ENCODE data around the gene TMED7. TPM values are rescaled to one million over a fixed set of nuclear protein-coding genes. Genes with fewer than 3 reads are reported as not detected.
A peak's percentile ranks its signal among the peaks of the same experiment; 100 is the strongest.

TMED7 gene
- total and polyA plus RNA-seq, 3 experiments from 2014 or later: 32.7 to 47.8 (median 47.7) TPM

GRCh38 chr5:115588640-115589039 lies 37.2 kb downstream of the TMED7 start:
- DNase-seq: no peak
- H3K4me1 ChIP-seq (ENCODE audit: insufficient read depth, low read length): no peaks in the 10 kb centered on the region
- Mint-ChIP-seq H3K9me3 (no peaks in the 10 kb centered on the region), H3K4me1 (no peaks in the 10 kb centered on the region), H3K4me3 (no peak overlapping the region), H3K27me3 (no peaks in the 10 kb centered on the region), H3K27ac (no peak overlapping the region), H3K36me3 (no peaks in the 10 kb centered on the region)
- no peaks in the 10 kb centered on the region for H3K27me3 ChIP-seq (ENCODE audit: insufficient read depth, low read length, poor library complexity, severe bottlenecking)
- POLR2A ChIA-PET: no interaction called here
- CTCF ChIA-PET: interaction anchor here (1.9 kb wide), 1 partner anchor 281 kb away, joined by 4 read pairs; no protein-coding TSS in a partner anchor
- H3K27ac ChIP-seq (ENCODE audit: low read depth, low read length): no peak overlapping the region
- H3K4me3 ChIP-seq (ENCODE audit: low read length): no peak overlapping the region
- no peaks in the 10 kb centered on the region for H3K9me3 ChIP-seq (ENCODE audit: low read length)
- H3K36me3 ChIP-seq (ENCODE audit: insufficient read depth, low read length): no peaks in the 10 kb centered on the region

- no peaks in the 10 kb centered on the region for H3K4me1 ChIP-seq (ENCODE audit: insufficient read depth, low read length)
- no peaks in the 10 kb centered on the region for H3K9me3 ChIP-seq (ENCODE audit: low read length)
- peak in 2 of 5 donors; percentile 10 to 21 for DNase-seq
- CTCF ChIA-PET: no interaction called here
- Mint-ChIP-seq H3K4me3 (no peak overlapping the region), H3K9me3 (no peaks in the 10 kb centered on the region), H3K27ac (no peak overlapping the region), H3K27me3 (no peaks in the 10 kb centered on the region), H3K36me3 (peaks cover 0 to 2% (median 0%) of the 10 kb centered on the region in 3 donors), H3K4me1 (no peaks in the 10 kb centered on the region)
- H3K36me3 ChIP-seq (ENCODE audit: insufficient read depth, low read length): no peaks in the 10 kb centered on the region
- POLR2A ChIA-PET: no interaction called here
- no peak overlapping the region for H3K27ac ChIP-seq (ENCODE audit: low read depth, low read length)
- H3K27me3 ChIP-seq (ENCODE audit: insufficient read depth, low read length, poor library complexity, severe bottlenecking): no peaks in the 10 kb centered on the region
- no peak overlapping the region for H3K4me3 ChIP-seq (ENCODE audit: low read length)
Measured at GRCh38 chr5:115586525-115587146, 39.2 kb downstream of the TMED7 start.

GRCh38 chr5:115585265-115585664 lies 40.6 kb downstream of the TMED7 start:
- Histone ChIP-seq H3K27ac (ENCODE audit: low read depth, low read length) (no peak overlapping the region), H3K4me3 (ENCODE audit: low read length) (no peak overlapping the region), H3K4me1 (ENCODE audit: insufficient read depth, low read length) (no peaks in the 10 kb centered on the region), H3K36me3 (ENCODE audit: insufficient read depth, low read length) (no peaks in the 10 kb centered on the region), H3K27me3 (ENCODE audit: insufficient read depth, low read length, poor library complexity, severe bottlenecking) (no peaks in the 10 kb centered on the region), H3K9me3 (ENCODE audit: low read length) (no peaks in the 10 kb centered on the region)
- Mint-ChIP-seq H3K27me3 (no peaks in the 10 kb centered on the region), H3K4me3 (no peak overlapping the region), H3K27ac (no peak overlapping the region), H3K36me3 (peaks cover 0 to 4% (median 0%) of the 10 kb centered on the region in 3 donors), H3K9me3 (no peaks in the 10 kb centered on the region), H3K4me1 (no peaks in the 10 kb centered on the region)
- no peak for DNase-seq
- POLR2A ChIA-PET: no interaction called here
- CTCF ChIA-PET: interaction anchor here (0.6 to 2.0 kb wide), 3 partner anchors 11 to 1931 kb away, joined by 3 to 5 read pairs (median 4); no protein-coding TSS in a partner anchor

- no peak overlapping the region for H3K27ac ChIP-seq (ENCODE audit: low read depth, low read length)
- Mint-ChIP-seq H3K36me3 (peaks cover 0 to 4% (median 0%) of the 10 kb centered on the region in 3 donors), H3K9me3 (no peaks in the 10 kb centered on the region), H3K27me3 (no peaks in the 10 kb centered on the region), H3K4me1 (no peaks in the 10 kb centered on the region), H3K27ac (no peak overlapping the region), H3K4me3 (no peak overlapping the region)
- H3K36me3 ChIP-seq (ENCODE audit: insufficient read depth, low read length): no peaks in the 10 kb centered on the region
- DNase-seq: no peak
- ChIA-PET CTCF (interaction anchor here (0.6 to 2.0 kb wide), 3 partner anchors 10 to 1931 kb away, joined by 3 to 5 read pairs (median 4); no protein-coding TSS in a partner anchor), POLR2A (no interaction called here)
- no peaks in the 10 kb centered on the region for H3K9me3 ChIP-seq (ENCODE audit: low read length)
- H3K4me3 ChIP-seq (ENCODE audit: low read length): no peak overlapping the region
- no peaks in the 10 kb centered on the region for H3K4me1 ChIP-seq (ENCODE audit: insufficient read depth, low read length)
- H3K27me3 ChIP-seq (ENCODE audit: insufficient read depth, low read length, poor library complexity, severe bottlenecking): no peaks in the 10 kb centered on the region
Measured at GRCh38 chr5:115584501-115584900, 41.3 kb downstream of the TMED7 start.

GRCh38 chr5:115583474-115583873 lies 42.4 kb downstream of the TMED7 start:
- POLR2A ChIA-PET: no interaction called here

GRCh38 chr5:115580941-115581340 lies 44.9 kb downstream of the TMED7 start:
- CTCF ChIA-PET: interaction anchor here (0.9 kb wide), 1 partner anchor 269 kb away, joined by 3 read pairs; no protein-coding TSS in a partner anchor
- Mint-ChIP-seq H3K36me3 (peaks cover 0 to 8% (median 0%) of the 10 kb centered on the region in 3 donors), H3K27ac (no peak overlapping the region), H3K4me3 (no peak overlapping the region), H3K27me3 (no peaks in the 10 kb centered on the region), H3K4me1 (no peaks in the 10 kb centered on the region), H3K9me3 (no peaks in the 10 kb centered on the region)
- Histone ChIP-seq H3K4me1 (ENCODE audit: insufficient read depth, low read length) (no peaks in the 10 kb centered on the region), H3K4me3 (ENCODE audit: low read length) (no peak overlapping the region), H3K9me3 (ENCODE audit: low read length) (no peaks in the 10 kb centered on the region), H3K27ac (ENCODE audit: low read depth, low read length) (no peak overlapping the region), H3K27me3 (ENCODE audit: insufficient read depth, low read length, poor library complexity, severe bottlenecking) (no peaks in the 10 kb centered on the region), H3K36me3 (ENCODE audit: insufficient read depth, low read length) (no peaks in the 10 kb centered on the region)
- no peak for DNase-seq
- POLR2A ChIA-PET: no interaction called here

More at GRCh38 chr5:115583474-115583873, 42.4 kb downstream of the TMED7 start:
- H3K4me1 Mint-ChIP-seq: no peaks in the 10 kb centered on the region
- H3K4me1 ChIP-seq (ENCODE audit: insufficient read depth, low read length): no peaks in the 10 kb centered on the region
- H3K9me3 Mint-ChIP-seq: no peaks in the 10 kb centered on the region
- H3K9me3 ChIP-seq (ENCODE audit: low read length): no peaks in the 10 kb centered on the region
- H3K4me3 ChIP-seq (ENCODE audit: low read length): no peak overlapping the region
- no peak overlapping the region for H3K4me3 Mint-ChIP-seq
- CTCF ChIA-PET: interaction anchor here (2.0 kb wide), 1 partner anchor 276 kb away, joined by 4 read pairs; no protein-coding TSS in a partner anchor
- no peak overlapping the region for H3K27ac ChIP-seq (ENCODE audit: low read depth, low read length)
- peaks cover 0 to 4% (median 0%) of the 10 kb centered on the region in 3 donors for H3K36me3 Mint-ChIP-seq
- no peaks in the 10 kb centered on the region for H3K27me3 Mint-ChIP-seq
- H3K36me3 ChIP-seq (ENCODE audit: insufficient read depth, low read length): no peaks in the 10 kb centered on the region
- no peak overlapping the region for H3K27ac Mint-ChIP-seq
- DNase-seq: no peak
- H3K27me3 ChIP-seq (ENCODE audit: insufficient read depth, low read length, poor library complexity, severe bottlenecking): no peaks in the 10 kb centered on the region

- POLR2A ChIA-PET: no interaction called here
Measured at GRCh38 chr5:115579747-115580173, 46.1 kb downstream of the TMED7 start.

GRCh38 chr5:115579216-115579615 lies 46.6 kb downstream of the TMED7 start:
- no peaks in the 10 kb centered on the region for H3K36me3 ChIP-seq (ENCODE audit: insufficient read depth, low read length)
- no peaks in the 10 kb centered on the region for H3K4me1 ChIP-seq (ENCODE audit: insufficient read depth, low read length)
- CTCF ChIA-PET: interaction anchor here (1.9 kb wide), 1 partner anchor 269 kb away, joined by 5 read pairs; no protein-coding TSS in a partner anchor
- peak overlapping the region in 1 of 8 donors; percentile 26 for H3K27ac Mint-ChIP-seq
- no peak for DNase-seq
- peaks cover 0 to 8% (median 0%) of the 10 kb centered on the region in 3 donors for H3K36me3 Mint-ChIP-seq
- H3K27me3 ChIP-seq (ENCODE audit: insufficient read depth, low read length, poor library complexity, severe bottlenecking): no peaks in the 10 kb centered on the region
- no peaks in the 10 kb centered on the region for H3K4me1 Mint-ChIP-seq
- peaks cover 0 to 3% of the 10 kb centered on the region in 2 donors for H3K27me3 Mint-ChIP-seq
- no peak overlapping the region for H3K4me3 ChIP-seq (ENCODE audit: low read length)
- no peak overlapping the region for H3K27ac ChIP-seq (ENCODE audit: low read depth, low read length)
- POLR2A ChIA-PET: no interaction called here
- no peak overlapping the region for H3K4me3 Mint-ChIP-seq
- H3K9me3 Mint-ChIP-seq: no peaks in the 10 kb centered on the region
- H3K9me3 ChIP-seq (ENCODE audit: low read length): no peaks in the 10 kb centered on the region

More at GRCh38 chr5:115579747-115580173, 46.1 kb downstream of the TMED7 start:
- Mint-ChIP-seq H3K9me3 (no peaks in the 10 kb centered on the region), H3K27ac (no peak overlapping the region), H3K27me3 (no peaks in the 10 kb centered on the region), H3K4me3 (no peak overlapping the region), H3K36me3 (peaks cover 0 to 8% (median 0%) of the 10 kb centered on the region in 3 donors), H3K4me1 (no peaks in the 10 kb centered on the region)
- Histone ChIP-seq H3K36me3 (ENCODE audit: insufficient read depth, low read length) (no peaks in the 10 kb centered on the region), H3K27ac (ENCODE audit: low read depth, low read length) (no peak overlapping the region), H3K9me3 (ENCODE audit: low read length) (no peaks in the 10 kb centered on the region), H3K4me3 (ENCODE audit: low read length) (no peak overlapping the region), H3K4me1 (ENCODE audit: insufficient read depth, low read length) (no peaks in the 10 kb centered on the region), H3K27me3 (ENCODE audit: insufficient read depth, low read length, poor library complexity, severe bottlenecking) (no peaks in the 10 kb centered on the region)
- DNase-seq: no peak
- CTCF ChIA-PET: interaction anchor here (1.9 kb wide), 1 partner anchor 270 kb away, joined by 5 read pairs; no protein-coding TSS in a partner anchor

All from CD8-positive, alpha-beta memory T cell (primary cell).